ENCODE results near the gene KIF12. TPM values are rescaled to one million over a fixed set of nuclear protein-coding genes. Genes with fewer than 3 reads are reported as not detected.

The KIF12 gene
- not detected in 2 replicates for total RNA-seq

DNA sequence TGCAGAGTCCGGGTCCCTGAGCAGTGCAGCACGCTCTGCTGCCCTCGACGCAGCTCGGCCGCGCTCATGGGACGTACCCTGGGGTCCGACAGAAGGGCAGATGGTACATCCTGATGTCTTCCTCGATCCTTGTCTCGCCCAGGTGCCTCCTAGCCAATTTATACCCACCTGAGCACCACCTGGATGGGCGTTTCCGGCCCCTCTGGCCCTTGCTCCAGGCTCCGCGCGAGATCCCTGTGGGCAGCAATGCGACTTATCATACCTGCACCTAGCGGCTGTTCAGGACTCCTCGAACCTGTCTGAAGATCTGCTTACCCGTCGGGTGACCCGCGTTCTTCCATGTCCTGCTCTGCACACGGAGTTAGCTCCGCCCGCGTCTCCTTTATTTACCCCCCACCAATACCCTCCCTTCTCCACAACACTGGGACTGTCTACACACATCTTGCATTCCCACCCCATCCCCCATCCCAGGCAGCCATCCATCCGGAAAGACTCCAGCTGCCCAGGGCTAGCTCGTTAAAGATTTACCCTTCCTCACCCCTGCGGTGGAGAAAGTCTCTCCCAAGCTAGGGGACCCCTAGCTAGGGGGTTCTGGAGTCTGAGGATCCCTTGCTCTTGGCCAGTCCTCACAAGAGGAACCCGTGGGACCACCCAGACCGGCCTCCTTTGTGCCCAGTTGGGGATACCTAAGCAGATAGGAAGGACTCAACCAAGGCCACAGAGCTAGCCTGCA lies at the start of gene KIF12:
Gene KIF12 (minus strand): TSS at position 357 of the 733 bp plus-strand sequence. CDS start 16 bp downstream, at position 341.

DNA sequence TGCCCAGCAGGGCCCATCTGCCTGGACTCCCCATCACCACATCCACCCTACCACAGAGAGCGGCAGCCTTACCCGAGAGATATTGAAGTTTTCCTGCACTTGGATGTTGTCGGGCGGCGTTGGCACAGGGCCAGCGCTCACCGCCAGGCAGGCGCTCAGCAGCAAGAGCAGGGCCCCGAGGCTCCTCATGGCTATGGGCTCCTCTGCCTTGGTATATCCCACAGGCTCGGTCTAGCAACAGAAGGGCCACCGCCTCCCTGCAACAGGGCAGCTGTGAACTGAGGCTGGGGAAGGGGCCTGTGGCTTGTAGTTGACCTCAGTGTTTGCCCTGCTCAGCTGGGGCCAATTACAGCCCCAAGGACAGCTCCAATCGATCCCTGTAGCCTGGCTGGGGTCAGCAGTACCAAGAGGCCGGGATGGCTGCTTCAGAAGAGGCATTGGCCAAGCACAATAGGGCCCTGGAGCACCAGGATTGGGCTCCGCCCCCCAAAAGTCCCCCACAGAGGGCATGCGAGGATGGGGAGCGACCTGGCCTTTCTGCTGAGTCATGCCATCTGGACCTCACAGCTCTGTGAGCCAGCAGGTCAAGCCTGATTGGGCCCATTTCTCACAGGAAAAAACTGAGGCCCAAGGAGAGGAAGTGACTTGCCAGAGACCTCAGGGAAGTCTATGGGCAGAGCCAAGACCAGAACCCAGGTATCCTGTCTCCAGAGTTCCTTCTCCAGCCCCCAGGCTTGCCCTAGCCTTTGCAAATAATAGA lies 20.9 kb downstream of the KIF12 start, which contains the start of gene AMBP:
Gene AMBP (minus strand): TSS at position 280 of the 760 bp plus-strand sequence. CDS start 91 bp downstream, at position 189.

Other genes with a start within 250 kb of the KIF12 start
- 10.4 and 13.2 TPM in 2 replicates for gene ZNF618, start 223.0 kb downstream of the KIF12 start, total RNA-seq
- not detected in 2 replicates for gene AMBP, start 21.0 kb downstream of the KIF12 start, total RNA-seq
- gene COL27A1, start 56.2 kb upstream of the KIF12 start, total RNA-seq: 12.7 and 15.2 TPM in 2 replicates
- not detected in 2 replicates for gene ORM1, start 223.8 kb upstream of the KIF12 start, total RNA-seq
- not detected in 2 replicates for gene ORM2, start 230.6 kb upstream of the KIF12 start, total RNA-seq

All from smooth muscle cell of the pulmonary artery (primary cell).